ENCODE measurements around the gene CDYL2.

- TF ChIP-seq CTCF (IDR thresholded peaks at IDR 0.05) (no peak), POLR2A (IDR thresholded peaks at IDR 0.05) (no peak), POLR2AphosphoS5 (IDR thresholded peaks at IDR 0.05; ENCODE audit: insufficient read depth in 1 of 2, low read depth in 1 of 2) (no peak)
Measured at GRCh38 chr16:80804056-80804525, 307 bp downstream of the CDYL2 start.
